HG03558 (cell line): Measurements from ENCODE around the gene CCDC85C.

Experiments used
- ATAC-seq: cut with Tn5 transposase; IDR thresholded peaks from one replicate; pipeline ENCODE4 v1.9.1; 2021; ENCODE audit warnings: moderate number of reproducible peaks; ENCODE audit not compliant: unreplicated experiment; ENCODE audit errors: extremely low read depth

The CCDC85C gene

GRCh38 chr14:99497341-99497740 is 106.7 kb downstream of the CCDC85C start:
- ATAC-seq, result no peak

- ATAC-seq, result no peak
These were observed 119.9 kb downstream of the CCDC85C start for GRCh38 chr14:99484106-99484505.

- no peak for ATAC-seq
These were observed 122.3 kb downstream of the CCDC85C start for GRCh38 chr14:99481745-99482099.

GRCh38 chr14:99480917-99481744 is 122.9 kb downstream of the CCDC85C start, which contains the start of gene CCNK:
Gene CCNK, plus strand, starts transcription at chr14:99481409. Its CDS starts 11,269 bp downstream, at chr14:99492678.
- peak; percentile 83 for ATAC-seq

- no peak for ATAC-seq
These were observed 123.8 kb downstream of the CCDC85C start, which contains the start of gene SETD3 for GRCh38 chr14:99479906-99480869. Gene SETD3, minus strand, starts transcription at chr14:99480859. Its CDS starts 15,054 bp downstream, at chr14:99465805.

GRCh38 chr14:99479160-99479905 is 124.7 kb downstream of the CCDC85C start:
- no peak for ATAC-seq

GRCh38 chr14:99478128-99478527 is 125.9 kb downstream of the CCDC85C start:
- ATAC-seq, result no peak

GRCh38 chr14:99476864-99477263 is 127.1 kb downstream of the CCDC85C start:
- ATAC-seq, result no peak

- no peak for ATAC-seq
These were observed 128.3 kb downstream of the CCDC85C start for GRCh38 chr14:99475660-99476059.

- ATAC-seq, result no peak
These were observed 128.8 kb downstream of the CCDC85C start for GRCh38 chr14:99475179-99475578.

- no peak for ATAC-seq
These were observed 130.5 kb downstream of the CCDC85C start for GRCh38 chr14:99473458-99473857.

- no peak for ATAC-seq
These were observed 131.1 kb downstream of the CCDC85C start for GRCh38 chr14:99472937-99473336.

GRCh38 chr14:99471731-99472130 is 132.3 kb downstream of the CCDC85C start:
- no peak for ATAC-seq

GRCh38 chr14:99468836-99469592 is 135.0 kb downstream of the CCDC85C start:
- no peak for ATAC-seq

GRCh38 chr14:99468081-99468480 is 135.9 kb downstream of the CCDC85C start:
- ATAC-seq, result no peak

- ATAC-seq, result no peak
These were observed 136.5 kb downstream of the CCDC85C start for GRCh38 chr14:99467336-99468078.

- ATAC-seq, result no peak
These were observed 137.2 kb downstream of the CCDC85C start for GRCh38 chr14:99466758-99467157.

- ATAC-seq, result no peak
These were observed 138.7 kb downstream of the CCDC85C start for GRCh38 chr14:99465288-99465687.

- ATAC-seq, result no peak
These were observed 140.0 kb downstream of the CCDC85C start for GRCh38 chr14:99463974-99464373.
